Measurements from ENCODE around the gene NFKBIB.
A peak's percentile ranks its signal among the peaks of the same experiment; 100 is the strongest.
"Not testable (repeated sequence)": the region's sequence is repeated elsewhere in the genome, so short reads cannot be mapped to it uniquely, and the experiment has no call there.

Gene NFKBIB

DNA sequence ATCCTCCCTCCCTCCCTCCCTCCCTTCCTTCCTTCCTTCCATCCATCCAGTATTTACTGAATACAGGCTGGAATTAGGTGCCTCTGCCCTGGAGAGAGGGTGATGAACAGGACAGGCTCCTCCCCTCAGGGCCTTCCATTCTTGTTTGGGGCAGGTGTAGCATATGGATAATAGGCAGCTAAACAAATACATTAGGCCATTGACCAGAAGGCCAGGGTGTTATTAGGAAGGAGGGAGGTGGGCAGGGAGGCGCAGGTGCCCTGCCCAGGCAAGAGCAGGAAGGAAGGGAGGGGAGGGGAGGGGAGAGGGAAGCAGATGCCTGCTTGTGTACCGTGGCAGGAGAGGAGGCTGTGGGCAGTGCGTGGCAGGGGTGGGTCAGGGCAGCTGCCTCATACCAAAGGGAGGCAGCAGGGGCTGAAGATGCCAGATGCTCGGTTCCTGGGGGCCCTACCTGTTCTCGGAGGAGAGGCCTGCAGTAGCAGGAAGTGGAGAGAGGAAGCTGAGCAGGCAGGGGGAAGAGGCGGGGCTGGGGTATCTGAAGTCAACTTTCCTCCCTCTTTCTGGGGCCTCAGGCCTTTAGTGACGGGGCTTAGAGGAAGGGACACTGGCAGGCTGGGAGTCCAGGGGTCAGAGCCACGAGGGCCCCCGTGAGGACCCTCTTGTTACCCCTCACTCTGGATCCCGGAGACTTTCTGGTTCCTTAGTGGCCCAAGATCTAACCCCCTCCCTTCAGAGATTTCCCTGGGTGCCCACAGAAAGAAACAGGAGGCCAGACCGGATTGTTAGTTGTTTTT lies 21.8 kb upstream of the NFKBIB start, which contains the start of gene RINL:
Gene RINL (minus strand): TSS at position 495 of the 794 bp plus-strand sequence. CDS start 1,533 bp downstream, outside the sequence.
- DNase-seq: peak; percentile 77

DNA sequence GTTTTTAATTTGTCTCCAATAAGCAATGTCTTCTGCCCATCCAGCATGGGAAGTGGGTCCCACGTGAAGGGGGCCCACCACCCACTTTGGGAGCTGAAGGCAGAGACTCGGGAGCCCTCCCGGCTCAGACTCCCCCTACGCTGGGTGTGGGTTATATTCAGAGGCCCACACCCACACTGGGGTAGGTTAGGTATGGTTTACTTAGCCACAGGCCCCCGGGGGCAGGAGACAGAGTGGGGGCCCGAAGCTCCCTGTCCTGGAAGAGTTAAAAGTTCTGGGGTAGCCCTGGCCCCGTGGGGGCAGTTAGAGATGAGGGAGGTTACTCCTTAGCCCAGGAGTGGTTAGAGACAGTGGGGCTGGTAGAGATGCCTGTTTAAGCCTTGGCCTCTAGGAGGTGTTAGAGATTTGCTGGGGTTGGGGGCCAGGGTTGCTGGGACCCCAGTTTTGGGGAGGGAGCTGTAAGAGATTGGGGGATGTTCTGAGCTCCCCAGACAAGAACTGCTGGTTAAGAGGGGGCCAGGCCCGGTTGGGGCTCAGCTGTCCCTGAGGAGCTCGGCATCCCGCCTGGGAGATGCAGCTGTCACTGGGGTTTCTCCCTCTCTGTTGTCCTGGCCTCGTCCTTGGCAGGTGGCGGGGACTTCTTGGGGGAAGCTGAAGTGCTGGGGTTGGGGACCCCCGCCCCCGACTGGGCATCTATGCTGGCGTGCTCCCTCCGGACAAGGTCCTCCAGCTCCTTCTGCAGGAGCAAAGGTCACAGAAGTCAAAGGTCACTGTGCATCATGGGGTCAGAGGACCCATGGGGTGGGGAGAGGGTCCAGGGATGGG lies 21.0 kb upstream of the NFKBIB start:
- no peak for DNase-seq

DNA sequence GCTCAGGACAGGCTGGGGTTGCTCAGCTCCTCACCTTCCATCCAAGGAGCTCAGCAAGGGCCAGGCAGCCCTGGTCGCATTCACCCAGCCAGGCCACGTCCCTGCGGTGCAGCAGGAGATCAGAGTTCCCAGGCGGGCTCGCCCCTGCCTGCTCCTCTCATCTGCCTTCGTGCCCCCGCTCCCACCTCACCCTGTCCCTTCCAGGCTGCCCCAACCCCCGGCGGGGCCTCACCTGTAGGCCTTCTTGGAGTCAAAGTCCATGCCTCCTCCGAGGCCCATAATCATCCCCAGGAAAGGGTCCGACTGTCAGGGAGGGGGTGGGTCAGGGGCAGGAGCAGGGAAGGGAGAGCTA lies 20.4 kb upstream of the NFKBIB start:
- no peak for DNase-seq

GRCh38 chr19:38880076-38880881 lies 19.5 kb upstream of the NFKBIB start:
- no peak for DNase-seq

GRCh38 chr19:38880882-38881609 lies 18.7 kb upstream of the NFKBIB start:
- DNase-seq: no peak

DNA sequence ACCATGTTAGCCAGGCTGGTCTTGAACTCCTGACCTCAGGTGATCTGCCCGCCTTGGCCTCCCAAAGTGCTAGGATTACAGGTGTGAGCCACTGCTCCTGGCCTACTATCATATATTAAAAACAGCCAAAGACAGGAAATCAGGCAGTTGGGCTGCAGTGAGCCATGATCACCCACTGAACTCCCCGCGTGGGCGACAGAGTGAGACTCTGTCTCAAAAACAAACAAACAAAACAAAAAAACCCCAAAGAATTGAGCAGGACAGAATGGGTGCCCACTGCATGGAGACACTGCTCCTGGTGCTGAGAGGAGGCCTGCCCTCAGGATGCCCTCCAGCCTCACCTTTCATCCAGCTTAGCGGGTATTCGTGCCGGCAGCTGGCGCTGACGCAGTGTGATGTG lies 16.5 kb upstream of the NFKBIB start:
- no peak for DNase-seq

GRCh38 chr19:38884691-38885090 lies 15.1 kb upstream of the NFKBIB start:
- not testable (repeated sequence) for DNase-seq

DNA sequence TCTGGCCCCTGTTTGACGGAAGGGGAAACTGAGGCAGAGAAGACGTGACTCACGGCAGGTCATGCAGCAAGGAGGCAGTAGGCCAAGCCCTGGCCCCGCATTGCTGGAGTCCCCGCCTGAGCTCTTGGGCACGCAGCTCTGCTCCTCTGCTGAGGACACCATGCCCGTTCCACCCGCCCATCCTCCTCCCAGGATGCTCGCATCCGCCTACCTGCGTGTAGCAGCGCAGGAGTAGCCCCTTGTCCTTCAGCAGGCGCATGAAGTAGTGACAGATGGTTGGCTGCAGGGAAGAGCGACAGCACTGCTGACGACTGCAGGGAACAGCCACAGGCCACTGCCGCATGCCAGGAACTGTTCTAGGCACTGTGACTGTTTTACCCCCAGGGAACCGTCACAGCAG lies 10.9 kb upstream of the NFKBIB start:
- DNase-seq: no peak

GRCh38 chr19:38889803-38890202 lies 10.0 kb upstream of the NFKBIB start:
- DNase-seq: no peak

DNA sequence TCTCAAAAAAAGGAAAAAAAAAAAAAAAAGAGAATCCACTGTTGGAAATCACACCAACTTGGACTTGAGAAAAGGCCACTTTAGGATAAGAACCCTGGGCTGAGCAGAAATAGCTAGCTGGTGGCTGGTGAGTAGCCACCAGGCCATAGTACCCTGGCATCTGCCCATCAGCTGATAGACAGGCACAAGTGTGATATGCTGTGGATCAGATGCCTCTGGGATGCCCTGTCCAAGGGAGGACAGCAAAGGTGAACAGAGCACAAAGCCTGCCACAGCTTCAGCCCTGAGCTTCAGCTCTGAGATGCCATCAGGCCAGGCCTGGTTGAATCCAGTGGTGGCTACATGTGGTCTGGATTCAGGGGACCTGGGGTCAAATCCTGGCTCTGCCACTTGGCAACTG lies 9.1 kb upstream of the NFKBIB start:
- no peak for DNase-seq

DNA sequence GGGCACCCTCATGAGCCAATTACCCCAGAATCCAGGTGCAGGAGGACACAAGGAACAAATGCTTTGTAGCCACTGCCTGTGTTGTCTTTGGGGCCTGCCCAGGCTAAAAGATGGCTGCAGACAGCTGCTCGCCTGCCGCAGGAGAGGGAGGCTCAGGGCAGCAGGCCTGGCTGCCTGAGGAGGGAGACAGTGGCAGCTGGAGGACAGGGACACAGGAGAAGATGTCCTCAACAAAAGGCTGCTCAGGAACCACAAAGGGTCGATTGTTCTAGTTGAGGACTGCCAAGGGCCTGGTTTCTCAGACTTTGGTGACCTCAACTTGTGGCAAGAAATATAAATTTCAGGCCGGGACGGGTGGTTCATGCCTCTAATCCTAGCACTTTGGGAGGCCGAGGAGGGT lies 8.0 kb upstream of the NFKBIB start:
- DNase-seq: no peak

DNA sequence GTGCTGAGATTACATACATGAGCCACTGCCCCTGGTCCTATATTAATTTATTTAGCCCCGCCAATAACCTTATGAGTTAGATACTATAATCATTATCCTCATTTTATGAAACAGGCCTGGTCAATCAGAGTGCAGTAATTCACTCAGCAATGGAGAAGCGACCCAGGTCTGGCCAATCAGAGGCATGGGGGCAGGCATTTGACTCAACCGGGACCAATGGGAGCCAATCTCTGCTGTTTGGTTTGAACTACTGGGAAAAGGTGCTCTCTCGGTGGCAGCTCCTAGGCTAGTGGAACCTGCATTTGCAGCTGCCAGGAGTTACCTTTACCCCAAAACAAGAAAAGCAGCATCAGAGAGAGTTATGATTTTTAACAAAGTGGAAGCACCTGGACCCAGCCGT lies 6.9 kb upstream of the NFKBIB start:
- DNase-seq: no peak

DNA sequence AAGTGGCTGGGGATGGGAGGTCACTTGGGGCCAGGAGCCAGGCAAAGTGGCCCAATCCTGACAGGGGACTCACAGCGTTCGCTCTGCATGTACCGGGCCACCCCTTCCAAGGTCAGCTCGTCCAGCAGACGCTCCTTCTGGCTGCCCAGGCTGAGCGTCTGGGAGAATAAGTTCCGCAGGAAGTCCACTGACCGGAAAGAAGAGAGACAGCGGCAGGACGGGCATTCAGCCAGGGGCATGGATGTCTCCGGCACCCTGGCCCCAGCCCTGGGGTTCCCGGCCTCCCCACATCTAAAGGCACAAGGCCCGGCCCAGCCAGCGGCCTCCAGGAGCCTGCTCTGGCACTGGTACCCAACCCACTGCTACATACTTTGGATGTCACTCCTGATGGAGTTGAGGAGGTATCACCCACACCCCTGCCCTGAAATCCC lies 6.4 kb upstream of the NFKBIB start:
- no peak for DNase-seq

- DNase-seq: no peak
These were observed 4.8 kb upstream of the NFKBIB start for GRCh38 chr19:38894968-38895367.

DNA sequence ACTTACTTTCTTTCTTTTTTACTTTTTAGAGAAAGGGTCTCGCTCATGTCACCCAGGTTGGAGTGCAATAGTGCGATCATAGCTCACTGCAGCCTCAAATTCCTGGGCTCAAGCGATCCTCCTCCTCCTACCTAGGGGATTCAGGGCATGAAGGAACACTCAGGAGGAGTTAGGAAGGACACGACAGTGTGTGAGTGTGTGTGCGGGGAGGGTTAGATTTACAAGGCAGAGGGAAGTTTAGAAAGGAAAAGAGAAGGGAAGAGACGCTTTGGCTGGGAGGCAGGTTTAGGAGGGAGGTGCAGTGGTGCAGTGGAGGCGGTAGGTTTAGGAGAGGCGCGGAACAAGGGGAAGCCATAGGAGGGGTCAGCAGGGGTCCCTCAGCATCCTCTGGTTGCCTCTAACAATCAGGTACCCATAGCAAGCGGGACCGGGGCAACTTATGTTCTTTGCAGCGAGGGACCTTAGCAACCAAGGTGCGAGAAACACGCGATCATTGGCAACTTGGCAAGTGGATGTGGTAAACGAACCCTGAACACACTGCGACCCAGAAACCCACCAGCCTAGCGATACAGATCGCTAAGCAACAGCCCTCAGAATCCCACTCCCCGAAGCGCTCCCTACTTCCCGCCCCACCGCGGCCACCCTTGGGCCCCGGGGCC lies 852 bp upstream of the NFKBIB start:
- DNase-seq: no peak

GRCh38 chr19:38900202-38900629 lies 447 bp downstream of the NFKBIB start:
- DNase-seq: no peak

- no peak for DNase-seq
These were observed 998 bp downstream of the NFKBIB start for GRCh38 chr19:38900743-38901190.

DNA sequence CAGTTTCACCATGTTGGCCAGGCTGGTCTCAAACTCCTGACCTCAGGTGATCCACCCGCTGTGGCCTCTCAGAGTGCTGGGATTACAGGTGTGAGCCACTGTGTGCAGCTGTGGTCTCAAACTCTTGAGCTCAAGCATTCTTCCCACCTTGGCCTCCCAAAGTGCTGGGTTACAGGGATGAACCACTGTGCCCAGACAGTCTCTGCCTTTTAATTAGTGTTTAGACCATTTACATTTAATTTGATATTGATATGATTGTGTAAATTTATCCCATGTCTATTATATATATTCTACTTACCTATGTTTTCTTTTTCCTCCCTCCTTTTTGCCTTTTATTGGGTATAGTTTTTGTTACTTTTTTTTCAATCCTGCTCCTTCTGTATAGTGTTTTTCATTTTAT lies 1.9 kb downstream of the NFKBIB start:
- DNase-seq: no peak

- no peak for DNase-seq
These were observed 5.1 kb downstream of the NFKBIB start for GRCh38 chr19:38904581-38905539.

- DNase-seq: no peak
These were observed 5.9 kb downstream of the NFKBIB start for GRCh38 chr19:38905620-38906019.

GRCh38 chr19:38907227-38907626 lies 7.5 kb downstream of the NFKBIB start:
- DNase-seq: no peak

Data from activated CD4-positive, alpha-beta T cell treated with anti-CD3 and anti-CD28 coated beads, Interleukin-2, amount 50 U/mL, for 16 hours (primary cell).